B cell (primary cell): ENCODE measurements around the gene HDAC10. TPM values are rescaled to one million over a fixed set of nuclear protein-coding genes. Genes with fewer than 3 reads are reported as not detected.

Experiments
- ATAC-seq: fragments of 200-7000 bp; cut with Tn5 transposase; one replicate; pipeline ENCODE4 v1.10.0; 2021; ENCODE audit warnings: low read depth, mild to moderate bottlenecking, moderate number of reproducible peaks, moderate library complexity
- CTCF ChIA-PET: fragments of 350-600 bp; sonication (Branson Sonifier 250); formaldehyde crosslinking; loops from one replicate; lab custom pipeline; 2021; ENCODE audit warnings: antibody characterized with exemption, inconsistent platforms; lab: Charles Lee
- POLR2A ChIA-PET: fragments of 350-600 bp; sonication (Branson Sonifier 250); formaldehyde crosslinking; loops from one replicate; lab custom pipeline; 2021; ENCODE audit warnings: antibody characterized with exemption; lab: Charles Lee
- DNase-seq: peaks from one replicate; pipeline ENCODE4 v3.0.0; 2013
- H2AFZ ChIP-seq: 2 replicates; pipeline ENCODE4 v1.6.1; 2012; ENCODE audit warnings: mild to moderate bottlenecking, low read depth, low read length; ENCODE audit not compliant: insufficient read depth, poor library complexity, severe bottlenecking
- H3K27ac ChIP-seq, 2 donors: 1 replicate in 1 of 2; 2 replicates in 1 of 2; pipeline ENCODE4 v1.5.1; 2012 to 2013; ENCODE audit warnings: low read length in 2 of 2, mild to moderate bottlenecking in 2 of 2, moderate library complexity in 1 of 2
- H3K27me3 ChIP-seq, 4 experiments: fragments of 200-600 bp in 1 of 4; sonication (generic) in 1 of 4; replicated peaks in 1 of 4; 1 replicate in 2 of 4; 2 replicates in 2 of 4; pipeline versions ENCODE4 v1.6.1 to v1.7.0; 2013 to 2016; ENCODE audit warnings: low read length in 3 of 4, mild to moderate bottlenecking in 2 of 4, mixed read lengths in 1 of 4, moderate library complexity in 1 of 4; ENCODE audit not compliant: insufficient read depth in 4 of 4, control insufficient read depth in 3 of 4; ENCODE audit errors: control extremely low read depth in 1 of 4
- H3K36me3 ChIP-seq, 2 experiments: replicated peaks in 1 of 2; 1 replicate in 1 of 2; 2 replicates in 1 of 2; pipeline versions ENCODE4 v1.6.1 to v1.7.1; 2013; ENCODE audit warnings: low read length in 1 of 2; ENCODE audit not compliant: insufficient read depth in 2 of 2, control insufficient read depth in 1 of 2; ENCODE audit errors: control extremely low read depth in 1 of 2, extremely low read depth in 1 of 2
- H3K4me1 ChIP-seq, 2 donors: fragments of 200-600 bp in 1 of 2; sonication (generic) in 1 of 2; 1 replicate in 1 of 2; 2 replicates in 1 of 2; pipeline versions ENCODE4 v1.5.1 to v1.6.1; 2013 to 2017; ENCODE audit warnings: low read length in 2 of 2; ENCODE audit not compliant: control insufficient read depth in 2 of 2, insufficient read depth in 2 of 2
- H3K4me2 ChIP-seq: replicated peaks from 2 replicates; pipeline ENCODE3; 2012; ENCODE audit warnings: mild to moderate bottlenecking, low read depth, low read length; ENCODE audit not compliant: poor library complexity, severe bottlenecking
- H3K4me3 ChIP-seq, 5 experiments: fragments of 200-600 bp in 1 of 5; sonication (generic) in 1 of 5; 1 replicate in 3 of 5; 2 replicates in 2 of 5; pipeline versions ENCODE4 v1.5.1 to v1.7.0; 2011 to 2016; ENCODE audit warnings: low read length in 4 of 5, mild to moderate bottlenecking in 4 of 5, low read depth in 2 of 5, control low read depth in 1 of 5, moderate library complexity in 1 of 5; ENCODE audit not compliant: insufficient read depth in 1 of 5; ENCODE audit errors: control extremely low read depth in 1 of 5, extremely low read depth in 1 of 5
- H3K79me2 ChIP-seq: fragments of 200-600 bp; sonication (generic); one replicate; pipeline ENCODE4 v1.6.0; 2016; ENCODE audit warnings: low read length; ENCODE audit not compliant: control insufficient read depth, insufficient read depth
- H3K9ac ChIP-seq: fragments of 200-600 bp; sonication (generic); 2 replicates; pipeline ENCODE4 v1.6.1; 2017; ENCODE audit warnings: mild to moderate bottlenecking, low read length, moderate library complexity
- H3K9me3 ChIP-seq, 3 donors: one replicate each; pipeline versions ENCODE4 v1.6.1 to v1.7.1; 2013; ENCODE audit warnings: low read length in 2 of 3; ENCODE audit not compliant: control insufficient read depth in 2 of 3, insufficient read depth in 1 of 3; ENCODE audit errors: control extremely low read depth in 1 of 3
- H4K20me1 ChIP-seq: 2 replicates; pipeline ENCODE4 v1.6.0; 2012; ENCODE audit warnings: mild to moderate bottlenecking, low read length; ENCODE audit not compliant: insufficient read depth, control insufficient read depth, poor library complexity, severe bottlenecking
- H3K27ac Mint-ChIP-seq: one replicate; pipeline ENCODE4 v1.8.0; 2021; ENCODE audit warnings: mixed read lengths
- H3K27me3 Mint-ChIP-seq: one replicate; pipeline ENCODE4 v1.8.0; 2021; ENCODE audit warnings: mixed read lengths
- H3K4me1 Mint-ChIP-seq: one replicate; pipeline ENCODE4 v1.8.0; 2021; ENCODE audit warnings: mixed read lengths
- H3K4me3 Mint-ChIP-seq: one replicate; pipeline ENCODE4 v1.8.0; 2021; ENCODE audit warnings: mixed read lengths
- H3K9me3 Mint-ChIP-seq: one replicate; pipeline ENCODE4 v1.8.0; 2022; ENCODE audit warnings: mixed read lengths; ENCODE audit not compliant: insufficient read depth
- CTCF ChIP-seq: fragments of 200-600 bp; IDR thresholded peaks from one replicate; pipeline ENCODE4 v1.8.0; 2022; ENCODE audit warnings: antibody characterized with exemption, mild to moderate bottlenecking
- EZH2 ChIP-seq: IDR thresholded peaks from 2 replicates; pipeline ENCODE4 v1.6.1; 2012; ENCODE audit warnings: borderline replicate concordance, low read depth, mild to moderate bottlenecking, moderate library complexity, low read length; ENCODE audit not compliant: insufficient read depth, poor library complexity, severe bottlenecking
- WGBS: methylation state at CpG from one replicate; pipeline ENCODE4 v1.1.5; 2013; ENCODE audit warnings: missing lambda C conversion rate; ENCODE audit not compliant: insufficient coverage; 5-methylcytosine and 5-hydroxymethylcytosine counted together
- intact Hi-C: fragments of 100-400 bp; cut with micrococcal nuclease; formaldehyde crosslinking; loops from one replicate; pipeline ENCODE4 v1.10.0; 2022
- polyA plus RNA-seq: library from polyadenylated mRNA; depleted of rRNA; stranded (reverse); fragments of >200 nt; gene quantifications from 2 replicates; pipeline ENCODE4 v1.2.3, GENCODE V29; 2012
- total RNA-seq, 2 donors: library from RNA; stranded (reverse); fragments of 120-200 nt in 1 of 2; gene quantifications; 1 replicate in 1 of 2; 2 replicates in 1 of 2; pipeline versions ENCODE4 v1.2.3 to v1.2.4, GENCODE V29; 2013 to 2022

The HDAC10 gene
- total and polyA plus RNA-seq, 2 donors (not counting 1 experiment from before 2014, with no cell fraction given), result 136 to 187 TPM

- no peaks in the 10 kb centered on the region for H3K9me3 Mint-ChIP-seq
- peak overlapping the region; percentile 15 for H3K27ac Mint-ChIP-seq
- Histone ChIP-seq H3K79me2 (peaks cover 6% of the 10 kb centered on the region), H2AFZ (no peak overlapping the region), H4K20me1 (peaks cover 18% of the 10 kb centered on the region), H3K9ac (no peak overlapping the region), H3K27ac (no peak overlapping the region), H3K27me3 (no peaks in the 10 kb centered on the region), H3K36me3 (peaks cover 0 to 7% of the 10 kb centered on the region in 2 experiments), H3K4me2 (no peak overlapping the region), H3K9me3 (no peaks in the 10 kb centered on the region), H3K4me3 (no peak overlapping the region), H3K4me1 (peaks cover 14 to 30% of the 10 kb centered on the region in 2 donors)
- WGBS, result 90% methylated on average over 21 of the region's 22 CpGs
- CTCF ChIA-PET, result interaction anchor here (0.6 to 3.8 kb wide), 18 partner anchors 9 to 368 kb away, joined by 3 to 52 read pairs (median 6); partner anchors contain the start of genes DENND6B, MAPK12, PLXNB2 and SCO2
- no peaks in the 10 kb centered on the region for H3K27me3 Mint-ChIP-seq
- TF ChIP-seq CTCF, result no peak
- TF ChIP-seq EZH2, result no peak
- intact Hi-C loops, result loop anchor here (2.0 to 5.0 kb wide), 2 partner anchors 18 to 329 kb away; partner anchors contain the start of genes CHKB and MAPK11
- no peak for DNase-seq
- POLR2A ChIA-PET, result interaction anchor here (0.6 to 1.7 kb wide), 5 partner anchors 9 to 245 kb away, joined by 3 to 6 read pairs (median 4); no protein-coding TSS in a partner anchor
- H3K4me3 Mint-ChIP-seq, result no peak overlapping the region
- H3K4me1 Mint-ChIP-seq, result peaks cover 15% of the 10 kb centered on the region
- no peak for ATAC-seq
Measured at GRCh38 chr22:50253046-50253915, 2.2 kb upstream of the HDAC10 start.
